COR-L47 (cell line): ENCODE measurements around the gene ANKS1B.
A peak's percentile ranks its signal among the peaks of the same experiment; 100 is the strongest.

ENCODE experiments used
- DNase-seq: peaks from one replicate; lab custom pipeline; 2025; lab: John Stamatoyannopoulos, UW

Gene ANKS1B

DNA sequence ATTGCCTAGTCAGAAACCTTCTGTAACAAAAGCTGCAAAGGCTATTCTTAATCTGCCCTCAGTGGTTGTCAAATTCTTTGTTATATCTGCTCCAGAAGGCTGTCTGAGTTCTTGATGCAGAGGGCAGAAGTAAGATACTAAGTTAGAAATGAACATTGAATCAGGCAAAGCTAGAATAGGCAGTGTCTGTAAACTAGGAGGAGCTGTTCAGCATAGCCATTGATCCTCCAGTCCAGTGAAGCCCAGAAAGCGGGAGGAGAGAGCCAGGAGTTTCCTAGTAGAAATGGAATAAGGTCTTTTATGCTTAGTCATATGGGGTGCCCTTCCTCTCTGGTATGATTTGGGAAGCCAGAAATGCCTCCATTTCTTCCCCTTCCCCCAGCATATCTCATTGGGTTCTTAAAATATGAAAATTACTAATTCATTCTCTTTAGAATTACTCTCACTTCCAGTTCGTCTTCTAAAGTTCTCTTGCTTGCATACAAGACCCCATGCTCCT, 1263.5 kb downstream of the ANKS1B start:
- DNase-seq: no peak

DNA sequence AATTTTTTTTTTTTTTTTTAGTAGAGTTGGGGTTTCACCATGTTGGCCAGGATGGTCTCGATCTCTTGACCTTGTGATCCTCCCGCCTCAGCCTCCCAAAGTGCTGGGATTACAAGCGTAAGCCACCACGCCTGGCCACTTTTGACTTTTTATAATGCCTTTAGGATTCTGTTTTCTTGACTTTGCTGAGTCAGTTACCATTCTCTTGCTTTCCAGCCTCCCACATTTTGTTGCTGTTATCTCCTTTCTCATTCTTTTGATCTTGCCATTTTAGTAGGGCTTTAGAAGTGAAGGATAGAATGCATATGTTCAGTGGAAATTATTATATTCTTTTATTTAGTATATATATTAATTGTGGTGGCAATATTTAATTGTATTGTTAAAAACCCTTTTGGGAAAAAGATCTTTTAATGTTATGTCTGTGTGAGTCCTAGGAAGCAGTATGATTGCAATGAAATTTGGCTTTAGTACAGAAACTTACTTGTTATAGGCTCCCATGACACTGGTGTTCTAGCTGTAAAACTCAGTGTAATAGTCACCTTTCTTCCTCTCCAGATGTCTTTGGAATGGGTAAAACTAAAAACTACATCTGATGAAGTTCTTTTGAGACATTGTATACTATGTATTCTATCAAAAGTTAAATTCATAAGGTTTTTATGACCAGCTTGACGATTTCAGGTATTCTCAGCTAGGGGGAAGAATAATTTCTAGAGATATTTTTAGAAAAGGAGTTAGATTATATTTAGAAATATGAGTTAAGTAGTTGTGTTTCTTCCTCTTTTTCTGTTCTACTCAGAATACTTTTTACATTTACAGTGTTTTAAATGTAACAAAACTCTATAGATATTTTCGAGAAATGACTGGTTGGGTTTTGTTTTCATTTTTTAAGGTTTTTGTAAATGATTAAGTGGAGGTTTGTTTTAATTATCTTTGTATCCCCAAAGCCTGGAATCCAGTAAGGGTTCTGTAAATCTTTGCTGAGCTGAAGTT, 1264.9 kb downstream of the ANKS1B start:
- DNase-seq: no peak

GRCh38 chr12:98714426-98714825, 1270.3 kb downstream of the ANKS1B start:
- DNase-seq: no peak

GRCh38 chr12:98709022-98709421, 1275.7 kb downstream of the ANKS1B start:
- DNase-seq: no peak

GRCh38 chr12:98701166-98701565, 1283.6 kb downstream of the ANKS1B start:
- no peak for DNase-seq

DNA sequence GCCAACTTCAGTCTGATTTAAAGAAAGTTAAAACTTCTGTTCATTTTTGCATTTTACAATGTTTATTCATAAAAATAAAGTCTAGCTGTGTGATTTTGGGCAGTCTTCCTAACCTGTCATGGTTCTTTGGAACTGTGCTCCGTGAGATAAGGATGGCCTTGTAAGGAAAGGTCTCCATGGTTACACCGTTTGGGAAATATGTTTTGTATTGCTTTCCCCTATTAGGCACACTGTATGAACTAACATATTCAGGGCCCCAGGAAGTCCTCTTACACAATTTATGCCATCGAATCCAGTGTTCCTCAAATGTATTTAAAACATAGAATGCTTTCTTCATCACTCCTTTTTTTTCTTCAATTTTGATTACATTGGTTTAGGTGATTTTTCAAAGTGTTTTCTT, 1285.2 kb downstream of the ANKS1B start:
- DNase-seq: no peak

- peak; percentile 55 for DNase-seq
Measured at GRCh38 chr12:98698603-98699463, 1285.9 kb downstream of the ANKS1B start.

DNA sequence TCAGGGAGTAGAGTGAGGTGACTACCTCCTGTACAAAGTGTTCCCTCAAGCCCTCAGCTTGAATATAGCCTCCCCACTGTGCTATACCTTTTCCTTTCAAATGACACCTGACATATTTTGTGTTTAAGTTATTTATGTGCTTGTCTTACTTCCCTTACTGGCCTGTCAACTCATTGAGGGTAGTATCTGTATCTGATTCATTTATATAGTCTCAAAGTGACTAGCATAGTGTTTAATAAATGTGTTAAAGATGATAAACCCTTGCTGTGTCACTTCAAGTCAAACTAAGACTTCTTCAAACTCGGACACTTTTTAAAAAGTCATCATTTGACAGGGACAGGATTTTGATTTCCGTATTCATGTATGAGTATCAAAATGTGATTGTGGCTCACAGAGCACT, 1287.5 kb downstream of the ANKS1B start:
- no peak for DNase-seq

DNA sequence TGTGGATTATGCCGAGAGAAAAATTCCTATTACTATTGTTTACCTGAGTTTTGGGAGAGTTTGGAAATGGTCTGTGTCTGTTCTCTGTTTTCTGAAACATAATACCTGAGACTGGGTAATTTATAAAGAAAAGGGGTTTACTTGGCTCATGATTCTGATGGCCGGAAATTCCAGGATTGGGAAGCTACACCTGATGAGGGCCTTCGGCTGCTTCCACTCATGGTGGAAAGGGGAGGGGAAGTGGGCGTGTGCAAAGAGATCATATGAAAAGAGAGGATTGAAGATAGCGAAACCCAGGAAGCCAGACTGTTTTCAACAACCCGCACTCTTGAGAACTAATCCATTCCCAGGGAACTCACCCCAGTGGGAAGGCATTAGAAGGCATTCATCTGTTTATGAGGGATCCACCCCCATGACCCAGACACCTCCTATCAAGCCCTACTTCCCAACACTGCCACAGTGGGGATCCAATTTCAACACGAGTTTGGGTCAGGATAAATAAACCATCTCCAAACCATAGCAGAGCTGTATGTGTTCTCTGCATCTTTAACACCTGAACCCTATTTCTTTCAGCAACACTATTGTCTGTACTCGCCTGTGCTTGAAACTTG, 1288.6 kb downstream of the ANKS1B start:
- DNase-seq: no peak

DNA sequence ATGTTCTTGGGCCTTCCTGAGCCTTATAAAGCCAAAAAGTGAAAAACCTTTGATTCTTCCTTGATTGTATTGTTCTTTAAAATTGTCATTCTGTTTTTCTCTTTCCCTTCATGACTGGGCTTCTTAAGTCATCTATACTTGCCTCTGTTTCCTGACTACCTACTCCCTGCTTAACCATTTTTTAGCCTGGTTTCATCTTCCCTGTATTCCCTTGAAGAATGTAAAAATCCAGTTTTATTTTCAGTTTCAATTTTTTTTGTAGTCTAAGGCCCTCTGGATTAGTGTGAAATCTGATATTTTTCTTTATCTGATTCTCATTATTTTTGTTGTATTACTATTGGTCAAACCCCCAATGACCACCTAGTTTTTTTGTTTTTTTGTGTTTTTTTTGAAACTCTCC, 1293.4 kb downstream of the ANKS1B start:
- no peak for DNase-seq

GRCh38 chr12:98686603-98687002, 1298.1 kb downstream of the ANKS1B start:
- DNase-seq: no peak
